Tongue (tissue), 2 donors: Measurements from ENCODE around the gene TMEM203. TPM values are rescaled to one million over a fixed set of nuclear protein-coding genes. Genes with fewer than 3 reads are reported as not detected.

Experiments
- DNase-seq: peaks from one replicate; pipeline ENCODE4 v3.0.0-alpha.2; 2015
- total RNA-seq: library from RNA; depleted of rRNA; stranded (reverse); fragments of >200 nt; gene quantifications from one replicate; pipeline ENCODE4 v1.2.3, GENCODE V29; 2014

TMEM203 gene
- total RNA-seq, 1 donor from 2014 or later = 38.3 TPM

GRCh38 chr9:137178201-137178938, 27.1 kb downstream of the TMEM203 start:
- no peak for DNase-seq

GRCh38 chr9:137176302-137177182, 28.9 kb downstream of the TMEM203 start:
- peak; percentile 38 for DNase-seq

- DNase-seq = no peak
These were observed 30.0 kb downstream of the TMEM203 start for GRCh38 chr9:137175345-137175961.

DNA sequence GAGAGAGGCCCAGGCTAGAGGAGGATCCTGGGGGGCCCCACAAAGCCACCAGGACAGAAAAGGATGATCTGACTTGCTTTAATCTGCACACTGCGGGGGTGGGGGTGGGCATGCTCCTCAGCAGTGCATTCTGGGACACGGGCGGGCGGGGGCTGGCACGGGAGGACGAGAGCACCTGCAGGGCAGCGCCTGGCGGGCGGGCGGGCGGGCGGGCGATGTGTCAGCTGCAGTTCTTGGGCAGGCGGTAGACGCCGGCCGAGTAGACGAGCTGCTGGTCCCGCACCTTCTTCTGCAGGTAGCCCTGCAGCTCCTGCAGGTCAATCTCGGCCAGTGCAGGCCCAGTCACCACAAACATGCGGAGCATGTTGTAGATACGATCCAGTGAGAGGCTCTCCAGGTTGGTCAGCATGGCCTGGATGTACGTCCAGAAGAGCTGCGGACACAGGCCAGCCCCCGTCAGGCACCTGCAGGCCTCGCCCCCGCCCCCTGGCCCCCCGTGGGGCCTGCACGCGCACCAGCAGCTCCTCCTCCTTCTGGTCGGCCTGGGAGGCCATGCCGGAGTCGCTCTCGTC, 30.6 kb downstream of the TMEM203 start:
- DNase-seq = no peak

DNA sequence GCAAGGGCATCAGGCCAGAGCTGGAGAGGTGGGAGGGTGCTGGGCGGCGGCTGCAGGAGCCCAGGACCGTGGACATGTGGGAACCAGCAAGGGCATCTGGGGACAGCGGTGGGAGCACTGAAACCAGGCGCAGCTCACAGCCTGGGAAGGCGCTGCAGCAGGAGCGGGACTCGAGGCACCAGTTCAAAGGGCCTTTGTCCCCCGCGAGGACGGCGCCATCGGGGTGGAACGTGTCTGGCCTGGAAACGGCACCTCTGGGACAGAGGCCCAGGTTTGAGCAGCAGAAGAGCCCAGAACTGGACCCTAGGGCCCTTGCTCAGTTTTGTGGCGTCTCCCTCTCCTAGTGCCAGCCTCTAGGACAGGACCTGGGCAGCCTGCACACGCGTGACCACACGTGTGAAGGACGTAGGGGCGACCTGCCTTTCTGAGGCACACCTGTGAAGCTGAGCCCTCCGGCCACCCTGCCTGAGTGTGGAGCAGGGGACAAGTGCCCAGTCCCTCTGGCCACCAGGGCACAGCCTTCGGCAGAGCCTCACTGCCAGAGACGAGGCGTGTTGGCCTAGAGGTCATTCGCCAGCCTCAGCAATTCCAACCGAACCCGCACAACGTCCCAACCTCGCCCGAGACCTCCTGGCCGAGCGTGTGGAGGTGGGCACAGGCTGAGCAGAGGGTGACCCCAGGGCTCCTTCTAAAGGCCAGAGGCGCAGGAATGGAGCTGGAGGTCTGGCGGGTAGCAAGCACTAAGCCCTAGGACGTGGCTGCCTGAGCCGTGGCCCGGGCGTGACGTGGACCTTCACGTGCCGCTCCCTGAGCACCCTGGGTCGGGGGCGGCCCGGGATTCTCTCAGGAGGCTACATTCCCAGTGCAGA, 31.4 kb downstream of the TMEM203 start:
- no peak for DNase-seq

DNA sequence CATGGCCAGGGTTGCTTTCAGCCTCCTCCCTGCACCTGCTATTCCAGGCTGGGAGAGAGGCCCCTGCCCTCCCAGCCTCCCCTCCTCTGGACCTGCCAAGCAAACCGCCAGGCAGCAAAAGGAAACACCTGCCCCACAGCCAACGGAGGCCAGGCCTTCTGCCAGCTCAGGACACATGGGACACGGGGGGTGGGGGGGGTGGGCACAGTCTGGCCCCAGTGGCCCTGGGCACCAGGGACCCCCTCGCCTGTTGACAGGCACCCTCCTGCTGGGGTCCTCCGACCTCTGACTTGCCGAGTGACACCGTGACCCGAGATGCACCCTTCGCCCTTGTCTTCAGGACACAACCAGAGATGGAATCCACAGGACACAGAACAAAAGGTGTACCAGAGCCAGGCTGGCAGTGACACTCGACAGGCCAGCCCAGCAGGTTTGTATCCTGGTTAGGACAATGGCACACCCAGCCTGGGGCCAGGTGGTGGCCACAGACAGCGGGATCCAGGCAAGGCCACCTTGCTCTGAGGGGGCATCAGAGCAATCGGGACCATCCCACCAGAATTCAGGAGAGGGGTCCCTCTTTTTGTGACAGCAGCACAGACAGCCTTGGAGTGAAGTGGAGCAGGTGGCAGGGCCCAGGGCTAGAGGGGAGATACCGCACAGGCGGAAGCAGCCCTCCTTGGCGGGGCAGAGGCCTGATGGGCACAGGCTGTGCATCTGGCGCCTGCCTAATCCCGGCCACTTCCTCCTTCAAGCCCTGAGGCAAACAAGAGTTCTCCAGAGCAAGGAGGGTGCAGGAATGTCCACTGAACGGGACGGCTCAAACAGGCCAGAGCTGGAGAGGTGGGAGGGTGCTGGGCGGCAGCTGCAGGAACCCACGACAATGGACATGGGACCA, 32.3 kb downstream of the TMEM203 start:
- no peak for DNase-seq

GRCh38 chr9:137171149-137171900, 34.1 kb downstream of the TMEM203 start:
- no peak for DNase-seq

GRCh38 chr9:137170486-137171148, 34.8 kb downstream of the TMEM203 start:
- no peak for DNase-seq

- no peak for DNase-seq
These were observed 35.5 kb downstream of the TMEM203 start, which contains the start of gene LRRC26 for GRCh38 chr9:137169896-137170358. LRRC26 (minus strand) TSS chr9:137170051; CDS start chr9:137169943, 108 bp downstream.

GRCh38 chr9:137168904-137169856, 36.3 kb downstream of the TMEM203 start:
- DNase-seq = peak; percentile 62

- no peak for DNase-seq
These were observed 36.9 kb downstream of the TMEM203 start for GRCh38 chr9:137168573-137168903.

DNA sequence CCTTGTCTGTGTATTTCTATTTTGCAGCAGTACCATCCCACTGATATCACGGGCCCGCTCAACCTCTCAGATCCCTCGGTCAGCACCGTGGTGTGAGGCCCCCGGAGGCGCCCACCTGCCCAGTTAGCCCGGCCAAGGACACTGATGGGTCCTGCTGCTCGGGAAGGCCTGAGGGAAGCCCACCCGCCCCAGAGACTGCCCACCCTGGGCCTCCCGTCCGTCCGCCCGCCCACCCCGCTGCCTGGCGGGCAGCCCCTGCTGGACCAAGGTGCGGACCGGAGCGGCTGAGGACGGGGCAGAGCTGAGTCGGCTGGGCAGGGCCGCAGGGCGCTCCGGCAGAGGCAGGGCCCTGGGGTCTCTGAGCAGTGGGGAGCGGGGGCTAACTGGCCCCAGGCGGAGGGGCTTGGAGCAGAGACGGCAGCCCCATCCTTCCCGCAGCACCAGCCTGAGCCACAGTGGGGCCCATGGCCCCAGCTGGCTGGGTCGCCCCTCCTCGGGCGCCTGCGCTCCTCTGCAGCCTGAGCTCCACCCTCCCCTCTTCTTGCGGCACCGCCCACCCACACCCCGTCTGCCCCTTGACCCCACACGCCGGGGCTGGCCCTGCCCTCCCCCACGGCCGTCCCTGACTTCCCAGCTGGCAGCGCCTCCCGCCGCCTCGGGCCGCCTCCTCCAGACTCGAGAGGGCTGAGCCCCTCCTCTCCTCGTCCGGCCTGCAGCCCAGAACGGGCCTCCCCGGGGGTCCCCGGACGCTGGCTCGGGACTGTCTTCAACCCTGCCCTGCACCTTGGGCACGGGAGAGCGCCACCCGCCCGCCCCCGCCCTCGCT, 37.5 kb downstream of the TMEM203 start:
- DNase-seq = no peak

DNA sequence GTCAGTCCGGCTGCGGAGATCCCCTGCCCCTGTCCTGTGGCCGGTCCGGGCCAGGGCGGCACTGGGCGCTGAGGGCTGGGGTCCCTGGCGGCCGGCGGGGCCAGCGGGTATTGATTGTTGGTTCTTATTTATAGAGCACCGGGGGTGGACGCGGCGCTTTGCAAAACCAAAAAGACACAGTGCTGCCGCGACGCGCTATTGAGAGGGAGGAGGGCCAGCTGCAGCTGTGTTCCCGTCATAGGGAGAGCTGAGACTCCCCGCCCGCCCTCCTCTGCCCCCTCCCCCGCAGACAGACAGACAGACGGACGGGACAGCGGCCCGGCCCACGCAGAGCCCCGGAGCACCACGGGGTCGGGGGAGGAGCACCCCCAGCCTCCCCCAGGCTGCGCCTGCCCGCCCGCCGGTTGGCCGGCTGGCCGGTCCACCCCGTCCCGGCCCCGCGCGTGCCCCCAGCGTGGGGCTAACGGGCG, 38.1 kb downstream of the TMEM203 start:
- no peak for DNase-seq

DNA sequence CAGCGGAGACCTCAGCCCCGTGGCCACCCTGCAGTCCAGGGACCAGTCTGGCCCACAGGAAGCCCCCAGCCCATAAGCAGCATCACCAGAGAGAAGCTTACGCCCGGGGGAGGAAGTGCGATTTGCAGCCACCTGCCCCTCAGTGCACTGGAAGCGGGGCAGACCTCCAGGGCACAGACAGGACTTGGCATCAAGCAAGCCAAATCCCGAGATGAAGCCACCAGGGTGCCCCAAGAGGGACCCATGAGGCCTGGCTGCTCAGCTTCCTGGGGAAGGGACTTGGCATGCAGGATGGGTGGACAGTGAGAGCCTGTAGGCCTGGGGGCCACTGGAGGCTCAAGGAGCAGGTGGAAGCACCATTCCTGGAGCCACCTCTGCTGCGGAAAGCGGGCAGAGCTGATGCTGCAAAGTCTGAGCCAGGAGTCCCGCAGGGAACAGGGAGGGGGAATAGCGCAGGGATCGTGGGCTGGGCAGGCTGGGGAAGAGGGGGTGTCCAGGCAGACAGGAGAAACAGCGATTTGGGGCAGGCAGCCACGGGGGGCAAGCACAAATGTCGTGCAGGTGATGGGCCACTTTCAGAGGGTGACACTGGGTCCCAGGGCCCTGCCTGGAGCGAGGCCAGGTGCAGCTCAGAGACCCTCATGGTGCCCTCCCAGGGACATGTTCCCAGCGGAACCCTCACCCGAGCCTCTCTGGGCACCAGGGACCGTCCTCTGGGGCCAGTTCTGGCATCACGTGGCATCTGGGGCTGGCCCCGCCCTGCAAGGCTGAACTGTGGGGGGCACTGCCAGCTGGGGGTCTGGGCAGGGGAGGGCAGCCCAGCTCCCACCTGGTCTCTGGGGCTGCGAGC, 38.8 kb downstream of the TMEM203 start:
- no peak for DNase-seq

GRCh38 chr9:137165250-137165836, 40.1 kb downstream of the TMEM203 start:
- DNase-seq = no peak
